ENCODE results near the gene PDLIM7. TPM values are rescaled to one million over a fixed set of nuclear protein-coding genes. Genes with fewer than 3 reads are reported as not detected.

The PDLIM7 gene
- polyA plus RNA-seq, 1 of the 3 experiments (the other 2 are of a cell fraction) = 206 TPM

DNA sequence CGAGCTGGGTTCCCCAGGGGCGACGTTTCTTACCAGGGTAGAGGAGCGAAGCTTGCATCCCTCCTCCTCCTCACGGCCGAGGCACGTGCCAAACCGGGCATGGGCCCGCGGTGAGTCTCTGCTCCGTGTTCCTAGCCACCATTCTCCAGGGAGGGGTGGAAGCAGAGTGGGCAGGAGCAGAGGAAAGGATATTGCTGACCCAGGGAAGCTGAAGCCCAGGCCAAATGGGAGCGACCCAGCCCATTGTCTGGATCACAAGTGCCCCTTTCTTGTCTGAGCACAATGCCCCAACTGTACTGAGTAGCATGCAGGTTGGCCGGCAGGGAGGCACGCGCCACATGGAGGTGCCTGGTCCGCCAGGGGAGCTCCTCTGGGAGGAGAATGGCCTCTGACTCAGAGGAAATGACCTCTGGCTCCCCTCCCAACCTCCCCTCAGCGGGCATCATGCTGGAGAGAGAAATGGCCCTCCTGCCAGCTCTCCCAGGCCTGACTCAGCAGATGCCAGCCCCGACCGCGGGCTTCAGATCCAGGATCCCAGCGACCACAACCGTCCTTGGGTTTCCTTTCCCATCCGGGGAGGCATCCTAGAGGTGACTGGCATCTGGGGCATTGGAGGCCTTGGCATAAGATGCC lies 49.7 kb downstream of the PDLIM7 start:
- Histone ChIP-seq H3K9me3 (no peaks in the 10 kb centered on the region), H3K9ac (peak overlapping the region; percentile 92), H3K79me2 (ENCODE audit: insufficient read depth) (peaks cover 27% of the 10 kb centered on the region), H3K9me2 (no peaks in the 10 kb centered on the region), H3K4me1 (ENCODE audit: control insufficient read depth in 1 of 2, insufficient read depth in 2 of 2, low read depth in 1 of 2, low read length in 1 of 2) (peaks cover 23 to 52% of the 10 kb centered on the region in 2 experiments), H4K20me1 (ENCODE audit: insufficient read depth) (0 out of 2 replicates have a peak, but pooled peaks cover 9% of the 10 kb centered on the region), H3K27ac (ENCODE audit: low read depth in 2 of 2, low read length in 1 of 2) (peak overlapping the region; percentile 93 to 96), H3K27me3 (ENCODE audit: insufficient read depth) (no peaks in the 10 kb centered on the region), H3K4me2 (peak overlapping the region; percentile 86), H3K4me3 (ENCODE audit: low read depth in 2 of 2, low read length in 1 of 2) (peak overlapping the region; percentile 66 to 77), H3K36me3 (replicated peaks in 1 of 2; ENCODE audit: control insufficient read depth in 1 of 2, insufficient read depth in 2 of 2, low read length in 1 of 2) (peaks cover 5 to 12% of the 10 kb centered on the region in 2 experiments), H2AFZ (ENCODE audit: low read depth) (peak overlapping the region; percentile 33; the same call in 1 of the 2 replicates), H3F3A (replicated peaks; ENCODE audit: insufficient read depth) (peaks cover 21% of the 10 kb centered on the region)
- 5% methylated on average over 18 of the region's 23 CpGs for WGBS (ENCODE audit: low lambda C conversion rate)
- peak; percentile 77 for DNase-seq
- ChIA-PET POLR2A (interaction anchor here (0.6 to 6.1 kb wide), 5 partner anchors 21 to 57 kb away, joined by 3 to 46 read pairs (median 3); partner anchors contain the start of gene GRK6), CTCF (interaction anchor here (0.8 to 15.5 kb wide), 14 partner anchors 8 to 144 kb away, joined by 3 to 318 read pairs (median 4); partner anchors contain the start of genes GRK6, PDLIM7, PFN3 and PRELID1)
- peak; percentile 83 for TF ChIP-seq POLR2AphosphoS5 (IDR thresholded peaks at IDR 0.05; ENCODE audit: low read depth, low read length)
- peak; percentile 82 for TF ChIP-seq TEAD4 (IDR thresholded peaks at IDR 0.05; ENCODE audit: borderline replicate concordance, insufficient read depth)
- TF ChIP-seq RXRA (IDR thresholded peaks at IDR 0.05; ENCODE audit: borderline replicate concordance, low read depth) = peak; percentile 98
- TF ChIP-seq SIN3A (IDR thresholded peaks at IDR 0.05; ENCODE audit: borderline replicate concordance, low read depth, low read length) = peak; percentile 81; the same call in 1 of the 2 replicates
- TF ChIP-seq EP300 (IDR thresholded peaks at IDR 0.05; ENCODE audit: borderline replicate concordance in 1 of 2, low read depth in 1 of 2, low read length in 1 of 2) = peak in 1 of 2 experiments; percentile 84; a peak in 1 of 4 replicates
- TF ChIP-seq, protein P1, sequence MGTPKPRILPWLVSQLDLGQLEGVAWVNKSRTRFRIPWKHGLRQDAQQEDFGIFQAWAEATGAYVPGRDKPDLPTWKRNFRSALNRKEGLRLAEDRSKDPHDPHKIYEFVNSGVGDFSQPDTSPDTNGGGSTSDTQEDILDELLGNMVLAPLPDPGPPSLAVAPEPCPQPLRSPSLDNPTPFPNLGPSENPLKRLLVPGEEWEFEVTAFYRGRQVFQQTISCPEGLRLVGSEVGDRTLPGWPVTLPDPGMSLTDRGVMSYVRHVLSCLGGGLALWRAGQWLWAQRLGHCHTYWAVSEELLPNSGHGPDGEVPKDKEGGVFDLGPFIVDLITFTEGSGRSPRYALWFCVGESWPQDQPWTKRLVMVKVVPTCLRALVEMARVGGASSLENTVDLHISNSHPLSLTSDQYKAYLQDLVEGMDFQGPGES (IDR thresholded peaks at IDR 0.05; ENCODE audit: low read depth, low read length) = no peak
- no peak for TF ChIP-seq EZH2phosphoT487 (IDR thresholded peaks at IDR 0.05; ENCODE audit: borderline replicate concordance, low read depth)
- TF ChIP-seq, protein P2, sequence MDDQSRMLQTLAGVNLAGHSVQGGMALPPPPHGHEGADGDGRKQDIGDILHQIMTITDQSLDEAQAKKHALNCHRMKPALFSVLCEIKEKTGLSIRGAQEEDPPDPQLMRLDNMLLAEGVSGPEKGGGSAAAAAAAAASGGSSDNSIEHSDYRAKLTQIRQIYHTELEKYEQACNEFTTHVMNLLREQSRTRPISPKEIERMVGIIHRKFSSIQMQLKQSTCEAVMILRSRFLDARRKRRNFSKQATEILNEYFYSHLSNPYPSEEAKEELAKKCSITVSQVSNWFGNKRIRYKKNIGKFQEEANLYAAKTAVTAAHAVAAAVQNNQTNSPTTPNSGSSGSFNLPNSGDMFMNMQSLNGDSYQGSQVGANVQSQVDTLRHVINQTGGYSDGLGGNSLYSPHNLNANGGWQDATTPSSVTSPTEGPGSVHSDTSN (IDR thresholded peaks at IDR 0.05) = peak; percentile 69
- TF ChIP-seq, protein P3, sequence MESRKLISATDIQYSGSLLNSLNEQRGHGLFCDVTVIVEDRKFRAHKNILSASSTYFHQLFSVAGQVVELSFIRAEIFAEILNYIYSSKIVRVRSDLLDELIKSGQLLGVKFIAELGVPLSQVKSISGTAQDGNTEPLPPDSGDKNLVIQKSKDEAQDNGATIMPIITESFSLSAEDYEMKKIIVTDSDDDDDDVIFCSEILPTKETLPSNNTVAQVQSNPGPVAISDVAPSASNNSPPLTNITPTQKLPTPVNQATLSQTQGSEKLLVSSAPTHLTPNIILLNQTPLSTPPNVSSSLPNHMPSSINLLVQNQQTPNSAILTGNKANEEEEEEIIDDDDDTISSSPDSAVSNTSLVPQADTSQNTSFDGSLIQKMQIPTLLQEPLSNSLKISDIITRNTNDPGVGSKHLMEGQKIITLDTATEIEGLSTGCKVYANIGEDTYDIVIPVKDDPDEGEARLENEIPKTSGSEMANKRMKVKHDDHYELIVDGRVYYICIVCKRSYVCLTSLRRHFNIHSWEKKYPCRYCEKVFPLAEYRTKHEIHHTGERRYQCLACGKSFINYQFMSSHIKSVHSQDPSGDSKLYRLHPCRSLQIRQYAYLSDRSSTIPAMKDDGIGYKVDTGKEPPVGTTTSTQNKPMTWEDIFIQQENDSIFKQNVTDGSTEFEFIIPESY (IDR thresholded peaks at IDR 0.05; ENCODE audit: borderline replicate concordance, low read depth) = 0 out of 2 replicates have a peak, but pooled peaks have one; percentile 43
- no peak for TF ChIP-seq FOXM1 (IDR thresholded peaks at IDR 0.05; ENCODE audit: low read depth)
- peak; percentile 60 for TF ChIP-seq MXI1 (IDR thresholded peaks at IDR 0.05; ENCODE audit: low read depth, low read length)
- TF ChIP-seq MEF2A (IDR thresholded peaks at IDR 0.05; ENCODE audit: borderline replicate concordance, low read depth) = peak; percentile 53; the same call in 1 of the 2 replicates
- no peak for TF ChIP-seq ELF1 (IDR thresholded peaks at IDR 0.05)
- TF ChIP-seq RFX5 (IDR thresholded peaks at IDR 0.05; ENCODE audit: low read length) = no peak
- TF ChIP-seq SMC3 (IDR thresholded peaks at IDR 0.05; ENCODE audit: low read depth, low read length) = no peak
- no peak for TF ChIP-seq CHD2 (IDR thresholded peaks at IDR 0.05; ENCODE audit: low read length, partially characterized antibody)
- TF ChIP-seq YY1 (IDR thresholded peaks at IDR 0.05; ENCODE audit: low read depth) = peak; percentile 79
- TF ChIP-seq NFIC (IDR thresholded peaks at IDR 0.05; ENCODE audit: borderline replicate concordance) = peak; percentile 95
- TF ChIP-seq TCF12 (IDR thresholded peaks at IDR 0.05) = peak; percentile 83
- TF ChIP-seq, protein P4, sequence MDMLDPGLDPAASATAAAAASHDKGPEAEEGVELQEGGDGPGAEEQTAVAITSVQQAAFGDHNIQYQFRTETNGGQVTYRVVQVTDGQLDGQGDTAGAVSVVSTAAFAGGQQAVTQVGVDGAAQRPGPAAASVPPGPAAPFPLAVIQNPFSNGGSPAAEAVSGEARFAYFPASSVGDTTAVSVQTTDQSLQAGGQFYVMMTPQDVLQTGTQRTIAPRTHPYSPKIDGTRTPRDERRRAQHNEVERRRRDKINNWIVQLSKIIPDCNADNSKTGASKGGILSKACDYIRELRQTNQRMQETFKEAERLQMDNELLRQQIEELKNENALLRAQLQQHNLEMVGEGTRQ (IDR thresholded peaks at IDR 0.05; ENCODE audit: borderline replicate concordance, low read depth, low read length) = no peak
- TF ChIP-seq NRF1 (IDR thresholded peaks at IDR 0.05; ENCODE audit: low read depth, low read length) = no peak
- TF ChIP-seq TAF1 (IDR thresholded peaks at IDR 0.05; ENCODE audit: borderline replicate concordance, low read depth, low read length) = peak; percentile 74; the same call in 1 of the 2 replicates
- TF ChIP-seq FOXJ3 (CRISPR knock-in tag; IDR thresholded peaks at IDR 0.05) = no peak
- TF ChIP-seq, protein P5, sequence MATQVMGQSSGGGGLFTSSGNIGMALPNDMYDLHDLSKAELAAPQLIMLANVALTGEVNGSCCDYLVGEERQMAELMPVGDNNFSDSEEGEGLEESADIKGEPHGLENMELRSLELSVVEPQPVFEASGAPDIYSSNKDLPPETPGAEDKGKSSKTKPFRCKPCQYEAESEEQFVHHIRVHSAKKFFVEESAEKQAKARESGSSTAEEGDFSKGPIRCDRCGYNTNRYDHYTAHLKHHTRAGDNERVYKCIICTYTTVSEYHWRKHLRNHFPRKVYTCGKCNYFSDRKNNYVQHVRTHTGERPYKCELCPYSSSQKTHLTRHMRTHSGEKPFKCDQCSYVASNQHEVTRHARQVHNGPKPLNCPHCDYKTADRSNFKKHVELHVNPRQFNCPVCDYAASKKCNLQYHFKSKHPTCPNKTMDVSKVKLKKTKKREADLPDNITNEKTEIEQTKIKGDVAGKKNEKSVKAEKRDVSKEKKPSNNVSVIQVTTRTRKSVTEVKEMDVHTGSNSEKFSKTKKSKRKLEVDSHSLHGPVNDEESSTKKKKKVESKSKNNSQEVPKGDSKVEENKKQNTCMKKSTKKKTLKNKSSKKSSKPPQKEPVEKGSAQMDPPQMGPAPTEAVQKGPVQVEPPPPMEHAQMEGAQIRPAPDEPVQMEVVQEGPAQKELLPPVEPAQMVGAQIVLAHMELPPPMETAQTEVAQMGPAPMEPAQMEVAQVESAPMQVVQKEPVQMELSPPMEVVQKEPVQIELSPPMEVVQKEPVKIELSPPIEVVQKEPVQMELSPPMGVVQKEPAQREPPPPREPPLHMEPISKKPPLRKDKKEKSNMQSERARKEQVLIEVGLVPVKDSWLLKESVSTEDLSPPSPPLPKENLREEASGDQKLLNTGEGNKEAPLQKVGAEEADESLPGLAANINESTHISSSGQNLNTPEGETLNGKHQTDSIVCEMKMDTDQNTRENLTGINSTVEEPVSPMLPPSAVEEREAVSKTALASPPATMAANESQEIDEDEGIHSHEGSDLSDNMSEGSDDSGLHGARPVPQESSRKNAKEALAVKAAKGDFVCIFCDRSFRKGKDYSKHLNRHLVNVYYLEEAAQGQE (IDR thresholded peaks at IDR 0.05; ENCODE audit: low read depth, low read length) = no peak
